ENCODE data around the gene RYR3. TPM values are rescaled to one million over a fixed set of nuclear protein-coding genes. Genes with fewer than 3 reads are reported as not detected.

Gene RYR3
- total RNA-seq, 1 donor from 2014 or later, result 0.08 TPM

DNA sequence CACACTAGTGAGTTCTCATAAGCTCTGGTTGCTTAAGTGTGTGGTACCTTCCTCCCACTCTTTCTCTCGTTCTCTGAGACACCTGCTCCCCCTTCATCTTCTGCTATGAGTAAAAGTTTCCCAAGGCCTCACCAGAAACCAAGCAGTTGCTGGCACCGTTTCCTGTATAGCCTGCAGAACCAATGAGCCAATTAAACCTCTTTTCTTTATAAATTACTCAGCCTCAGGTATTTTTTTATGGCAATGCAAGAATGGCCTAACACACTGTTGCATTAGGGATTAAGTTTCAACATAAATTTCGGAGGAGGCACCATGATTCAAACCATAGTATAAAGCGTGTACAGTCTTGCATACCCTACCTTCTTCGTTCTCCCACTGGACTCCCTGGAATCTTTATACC is 405.3 kb downstream of the RYR3 start:
- no peaks in the 10 kb centered on the region for H3K36me3 ChIP-seq
- no peak for DNase-seq
- H3K27ac ChIP-seq (replicated peaks), result no peak overlapping the region
- no peaks in the 10 kb centered on the region for H3K4me1 ChIP-seq
- H3K4me3 ChIP-seq, result no peak overlapping the region
- H3K9me3 ChIP-seq (replicated peaks), result peaks cover 9% of the 10 kb centered on the region
- no peaks in the 10 kb centered on the region for H3K27me3 ChIP-seq (ENCODE audit: low read depth)
- intact Hi-C loops (cut with micrococcal nuclease), result no loop called here
- TF ChIP-seq, protein P1, sequence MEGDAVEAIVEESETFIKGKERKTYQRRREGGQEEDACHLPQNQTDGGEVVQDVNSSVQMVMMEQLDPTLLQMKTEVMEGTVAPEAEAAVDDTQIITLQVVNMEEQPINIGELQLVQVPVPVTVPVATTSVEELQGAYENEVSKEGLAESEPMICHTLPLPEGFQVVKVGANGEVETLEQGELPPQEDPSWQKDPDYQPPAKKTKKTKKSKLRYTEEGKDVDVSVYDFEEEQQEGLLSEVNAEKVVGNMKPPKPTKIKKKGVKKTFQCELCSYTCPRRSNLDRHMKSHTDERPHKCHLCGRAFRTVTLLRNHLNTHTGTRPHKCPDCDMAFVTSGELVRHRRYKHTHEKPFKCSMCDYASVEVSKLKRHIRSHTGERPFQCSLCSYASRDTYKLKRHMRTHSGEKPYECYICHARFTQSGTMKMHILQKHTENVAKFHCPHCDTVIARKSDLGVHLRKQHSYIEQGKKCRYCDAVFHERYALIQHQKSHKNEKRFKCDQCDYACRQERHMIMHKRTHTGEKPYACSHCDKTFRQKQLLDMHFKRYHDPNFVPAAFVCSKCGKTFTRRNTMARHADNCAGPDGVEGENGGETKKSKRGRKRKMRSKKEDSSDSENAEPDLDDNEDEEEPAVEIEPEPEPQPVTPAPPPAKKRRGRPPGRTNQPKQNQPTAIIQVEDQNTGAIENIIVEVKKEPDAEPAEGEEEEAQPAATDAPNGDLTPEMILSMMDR (IDR thresholded peaks at IDR 0.05; ENCODE audit: borderline replicate concordance), result no peak

DNA sequence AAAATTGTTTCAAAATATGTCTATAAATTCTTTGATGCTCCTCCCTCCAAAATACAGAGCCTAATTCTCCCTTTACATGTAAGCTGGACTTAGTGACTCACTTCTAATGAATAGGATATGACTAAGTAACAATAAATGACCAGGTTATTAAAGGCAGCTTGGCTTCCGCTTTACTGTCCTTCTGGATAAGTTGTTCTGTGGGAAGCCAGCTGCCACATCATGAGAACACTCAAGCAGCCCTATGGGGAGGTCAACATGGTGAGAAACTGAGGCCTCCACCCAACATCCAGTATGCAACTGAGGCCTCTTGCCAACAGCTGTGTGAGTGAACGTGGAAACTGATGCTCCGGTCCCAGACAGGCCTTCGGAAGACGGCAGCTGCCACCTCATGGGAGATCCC is 410.2 kb downstream of the RYR3 start:
- Histone ChIP-seq H3K4me3 (no peak overlapping the region), H3K36me3 (no peaks in the 10 kb centered on the region), H3K27ac (replicated peaks) (no peak overlapping the region), H3K27me3 (ENCODE audit: low read depth) (no peaks in the 10 kb centered on the region), H3K9me3 (replicated peaks) (no peaks in the 10 kb centered on the region), H3K4me1 (no peaks in the 10 kb centered on the region)
- intact Hi-C loops (cut with micrococcal nuclease), result no loop called here
- DNase-seq, result no peak
- TF ChIP-seq, protein P1 (IDR thresholded peaks at IDR 0.05; ENCODE audit: borderline replicate concordance), result no peak

DNA sequence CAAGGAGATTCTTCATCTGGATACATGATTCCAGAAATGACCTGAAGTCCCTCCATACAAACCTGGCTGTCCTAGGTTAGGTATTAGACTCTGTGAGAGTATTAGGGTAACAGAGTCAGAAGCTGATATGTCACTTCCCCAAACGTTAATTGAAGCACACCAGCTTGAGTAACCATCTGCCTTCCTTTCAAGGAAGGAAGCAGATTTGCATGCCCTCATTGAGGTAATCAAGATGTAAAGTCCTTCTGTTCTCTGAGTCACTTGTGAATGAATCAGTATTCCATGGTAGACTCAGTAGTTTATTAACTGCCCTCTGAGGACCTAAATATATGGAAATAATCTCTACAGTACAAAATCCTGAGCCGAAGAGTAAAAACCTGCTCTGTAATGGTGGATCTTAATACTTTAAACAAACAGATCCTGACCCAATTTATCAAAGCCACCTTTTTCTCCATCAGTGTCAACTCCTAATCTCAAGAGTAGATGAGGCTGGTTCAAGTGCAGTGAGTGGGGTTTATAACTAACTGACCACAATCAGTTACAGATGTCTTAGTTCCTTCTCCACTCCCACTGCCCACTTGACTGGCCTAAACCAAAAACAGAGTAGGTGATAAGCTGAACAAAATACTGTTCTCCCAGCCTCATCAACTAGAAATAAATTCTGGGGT is 411.4 kb downstream of the RYR3 start:
- Histone ChIP-seq H3K9me3 (replicated peaks) (no peaks in the 10 kb centered on the region), H3K4me1 (no peaks in the 10 kb centered on the region), H3K27me3 (ENCODE audit: low read depth) (no peaks in the 10 kb centered on the region), H3K36me3 (no peaks in the 10 kb centered on the region), H3K4me3 (no peak overlapping the region), H3K27ac (replicated peaks) (no peak overlapping the region)
- TF ChIP-seq, protein P1 (IDR thresholded peaks at IDR 0.05; ENCODE audit: borderline replicate concordance), result no peak
- intact Hi-C loops (cut with micrococcal nuclease), result no loop called here
- no peak for DNase-seq

DNA sequence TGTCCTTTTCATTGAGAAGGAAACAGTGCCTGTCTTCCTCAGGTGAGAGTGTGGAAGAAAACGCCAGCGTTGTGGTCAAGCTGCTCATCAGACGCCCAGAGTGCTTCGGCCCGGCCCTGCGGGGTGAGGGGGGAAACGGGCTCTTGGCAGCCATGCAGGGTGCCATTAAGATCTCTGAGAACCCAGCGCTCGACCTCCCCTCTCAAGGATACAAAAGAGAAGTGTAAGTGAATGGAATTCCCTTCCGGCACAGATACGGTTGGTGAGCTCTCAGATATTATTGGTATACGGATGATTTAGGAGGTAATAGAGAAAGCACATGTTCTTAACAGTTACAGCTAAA is 411.9 kb downstream of the RYR3 start:
- DNase-seq, result no peak
- TF ChIP-seq, protein P1 (IDR thresholded peaks at IDR 0.05; ENCODE audit: borderline replicate concordance), result no peak

DNA sequence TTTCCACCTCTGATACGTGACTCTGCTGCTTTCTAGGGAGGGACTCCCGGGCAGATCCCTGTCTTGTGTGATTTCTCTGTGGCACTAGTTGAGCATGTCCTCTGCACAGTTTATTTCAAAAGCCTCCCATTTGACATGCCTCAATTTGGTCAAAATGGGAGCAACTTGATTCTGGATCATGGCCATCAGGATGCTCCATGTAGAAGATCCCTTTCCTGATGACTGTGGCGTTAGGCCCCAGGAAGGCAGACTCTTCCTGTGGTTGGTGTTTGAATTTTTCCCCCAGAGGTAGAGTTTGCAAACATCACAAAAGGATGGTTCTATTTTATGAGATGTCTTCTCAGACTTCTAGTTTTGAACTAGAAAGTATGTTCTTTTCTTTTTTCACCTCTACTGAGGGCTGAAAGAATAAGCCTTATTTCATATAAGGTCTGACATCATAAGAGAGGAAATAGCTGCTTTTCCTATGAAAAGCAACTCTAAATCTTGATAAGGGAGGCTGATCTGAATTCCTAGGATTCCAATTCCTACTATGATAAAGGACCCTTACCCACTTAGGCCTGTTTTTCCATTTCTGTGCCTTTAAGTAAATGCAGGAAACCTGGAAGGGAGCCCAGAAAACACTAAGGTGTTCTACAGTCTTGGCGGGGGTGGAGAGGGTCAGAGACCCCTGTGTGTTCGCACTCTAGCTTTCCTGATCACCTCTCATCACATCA is 413.7 kb downstream of the RYR3 start:
- H3K27me3 ChIP-seq (ENCODE audit: low read depth), result no peaks in the 10 kb centered on the region
- TF ChIP-seq, protein P1 (IDR thresholded peaks at IDR 0.05; ENCODE audit: borderline replicate concordance), result no peak
- intact Hi-C loops (cut with micrococcal nuclease), result no loop called here

More for the DNA sequence above, 411.9 kb downstream of the RYR3 start:
- no peaks in the 10 kb centered on the region for H3K9me3 ChIP-seq (replicated peaks)
- no peaks in the 10 kb centered on the region for H3K4me1 ChIP-seq
- no peaks in the 10 kb centered on the region for H3K27me3 ChIP-seq (ENCODE audit: low read depth)
- H3K27ac ChIP-seq (replicated peaks), result no peak overlapping the region
- intact Hi-C loops (cut with micrococcal nuclease), result no loop called here
- H3K36me3 ChIP-seq, result no peaks in the 10 kb centered on the region
- no peak overlapping the region for H3K4me3 ChIP-seq

More for the DNA sequence above, 413.7 kb downstream of the RYR3 start:
- Histone ChIP-seq H3K27ac (replicated peaks) (no peak overlapping the region), H3K4me1 (no peaks in the 10 kb centered on the region), H3K9me3 (replicated peaks) (no peaks in the 10 kb centered on the region), H3K36me3 (no peaks in the 10 kb centered on the region), H3K4me3 (no peak overlapping the region)
- DNase-seq, result no peak

Measured in left ventricle myocardium inferior (tissue), 1 donor.